ENCODE measurements around the gene TELO2.

TELO2 gene

DNA sequence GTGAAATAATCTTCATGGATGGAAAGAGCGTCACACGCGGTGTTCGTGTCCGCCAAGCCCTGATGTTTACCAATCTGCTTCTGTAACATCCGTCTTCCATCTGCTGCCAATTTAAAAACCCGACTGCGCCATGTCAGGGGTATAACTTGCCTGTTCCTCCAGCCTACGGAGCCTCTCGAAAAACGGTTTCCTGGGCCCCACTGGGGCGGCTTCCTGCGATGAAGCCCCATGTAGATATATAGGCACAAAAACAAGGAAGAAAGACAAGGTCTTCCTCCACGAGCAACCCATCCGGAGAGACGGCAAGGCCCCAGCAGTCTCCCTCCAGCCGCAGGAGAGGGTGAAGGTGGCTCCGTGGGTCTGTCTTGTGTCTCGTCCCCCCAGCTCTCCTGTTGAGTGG is 4.5 kb upstream of the TELO2 start, which contains the start of gene PTX4:
TSS of gene PTX4 (minus strand) at position 326 of the 400 bp plus-strand sequence. CDS start at position 291, 35 bp downstream.
- POLR2A ChIA-PET, result no interaction called here
- TF ChIP-seq, protein P1, sequence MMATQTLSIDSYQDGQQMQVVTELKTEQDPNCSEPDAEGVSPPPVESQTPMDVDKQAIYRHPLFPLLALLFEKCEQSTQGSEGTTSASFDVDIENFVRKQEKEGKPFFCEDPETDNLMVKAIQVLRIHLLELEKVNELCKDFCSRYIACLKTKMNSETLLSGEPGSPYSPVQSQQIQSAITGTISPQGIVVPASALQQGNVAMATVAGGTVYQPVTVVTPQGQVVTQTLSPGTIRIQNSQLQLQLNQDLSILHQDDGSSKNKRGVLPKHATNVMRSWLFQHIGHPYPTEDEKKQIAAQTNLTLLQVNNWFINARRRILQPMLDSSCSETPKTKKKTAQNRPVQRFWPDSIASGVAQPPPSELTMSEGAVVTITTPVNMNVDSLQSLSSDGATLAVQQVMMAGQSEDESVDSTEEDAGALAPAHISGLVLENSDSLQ (IDR thresholded peaks at IDR 0.05), result no peak
- TF ChIP-seq L3MBTL2 (conservative IDR thresholded peaks at IDR 0.05) (no peak), FOXM1 (IDR thresholded peaks at IDR 0.05; ENCODE audit: borderline replicate concordance) (no peak), NFRKB (IDR thresholded peaks at IDR 0.05) (no peak), ZNF384 (IDR thresholded peaks at IDR 0.05) (no peak), FOXK2 (IDR thresholded peaks at IDR 0.05) (no peak), SP1 (IDR thresholded peaks at IDR 0.05) (no peak), BHLHE40 (IDR thresholded peaks at IDR 0.05; ENCODE audit: borderline replicate concordance) (no peak), ARNT (IDR thresholded peaks at IDR 0.05) (no peak), CTBP1 (IDR thresholded peaks at IDR 0.05; ENCODE audit: borderline replicate concordance) (no peak), SUZ12 (IDR thresholded peaks at IDR 0.05) (no peak), HDGF (IDR thresholded peaks at IDR 0.05; ENCODE audit: borderline replicate concordance) (no peak), ELF4 (IDR thresholded peaks at IDR 0.05) (no peak), TARDBP (IDR thresholded peaks at IDR 0.05) (no peak), FOXA1 (IDR thresholded peaks at IDR 0.05) (no peak), LEF1 (IDR thresholded peaks at IDR 0.05; ENCODE audit: borderline replicate concordance) (no peak)
- CTCF ChIA-PET, result no interaction called here
- DNase-seq (ENCODE audit: extremely low spot score), result no peak

- no peak for DNase-seq (ENCODE audit: extremely low spot score)
- CTCF ChIA-PET, result no interaction called here
- POLR2A ChIA-PET, result no interaction called here
- TF ChIP-seq L3MBTL2 (conservative IDR thresholded peaks at IDR 0.05), result no peak
- no peak for TF ChIP-seq ZNF384 (IDR thresholded peaks at IDR 0.05)
- TF ChIP-seq FOXK2 (IDR thresholded peaks at IDR 0.05), result no peak
- TF ChIP-seq SUZ12 (IDR thresholded peaks at IDR 0.05), result no peak
- TF ChIP-seq HDGF (IDR thresholded peaks at IDR 0.05; ENCODE audit: borderline replicate concordance), result no peak
- no peak for TF ChIP-seq BHLHE40 (IDR thresholded peaks at IDR 0.05; ENCODE audit: borderline replicate concordance)
- TF ChIP-seq FOXA1 (IDR thresholded peaks at IDR 0.05), result no peak
- TF ChIP-seq CTBP1 (IDR thresholded peaks at IDR 0.05; ENCODE audit: borderline replicate concordance), result no peak
- TF ChIP-seq NFRKB (IDR thresholded peaks at IDR 0.05), result no peak
- TF ChIP-seq FOXM1 (IDR thresholded peaks at IDR 0.05; ENCODE audit: borderline replicate concordance), result no peak
- TF ChIP-seq ELF4 (IDR thresholded peaks at IDR 0.05), result no peak
- TF ChIP-seq LEF1 (IDR thresholded peaks at IDR 0.05; ENCODE audit: borderline replicate concordance), result no peak
- TF ChIP-seq ARNT (IDR thresholded peaks at IDR 0.05), result no peak
- TF ChIP-seq, protein P1 (IDR thresholded peaks at IDR 0.05), result no peak
- no peak for TF ChIP-seq SP1 (IDR thresholded peaks at IDR 0.05)
- TF ChIP-seq TARDBP (IDR thresholded peaks at IDR 0.05), result no peak
These were observed 4.1 kb upstream of the TELO2 start for GRCh38 chr16:1489077-1489476.

DNA sequence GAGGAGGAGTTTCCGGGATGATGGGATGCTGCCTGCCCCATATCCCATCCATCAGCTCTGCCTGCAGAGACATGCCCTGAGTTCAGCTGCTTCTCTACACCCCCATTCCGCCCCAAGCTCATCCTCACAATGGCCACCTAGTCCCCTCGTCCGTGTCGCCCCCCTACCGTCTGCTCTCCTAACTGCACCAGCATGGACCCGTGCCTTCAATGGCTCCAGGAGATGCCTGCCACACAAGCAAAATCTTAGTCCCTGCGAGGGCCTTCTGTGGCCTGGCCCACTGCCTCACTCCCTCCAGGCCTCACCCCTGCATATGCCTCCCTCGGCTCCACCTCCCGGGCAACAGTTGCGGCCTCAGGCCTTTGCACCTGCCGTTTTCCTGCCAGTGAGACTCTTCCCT is 1.8 kb upstream of the TELO2 start:
- DNase-seq (ENCODE audit: extremely low spot score), result no peak
- ChIA-PET CTCF (interaction anchor here (1.2 kb wide), 1 partner anchor 232 kb away, joined by 3 read pairs; no protein-coding TSS in a partner anchor), POLR2A (interaction anchor here (0.9 to 2.3 kb wide), 3 partner anchors 14 to 16 kb away, joined by 3 to 6 read pairs (median 3); no protein-coding TSS in a partner anchor)
- TF ChIP-seq ARNT (IDR thresholded peaks at IDR 0.05) (no peak), SUZ12 (IDR thresholded peaks at IDR 0.05) (no peak), CTBP1 (IDR thresholded peaks at IDR 0.05; ENCODE audit: borderline replicate concordance) (no peak), LEF1 (IDR thresholded peaks at IDR 0.05; ENCODE audit: borderline replicate concordance) (no peak), NFRKB (IDR thresholded peaks at IDR 0.05) (no peak), FOXA1 (IDR thresholded peaks at IDR 0.05) (no peak), L3MBTL2 (conservative IDR thresholded peaks at IDR 0.05) (no peak), SP1 (IDR thresholded peaks at IDR 0.05) (no peak), FOXK2 (IDR thresholded peaks at IDR 0.05) (no peak), ELF4 (IDR thresholded peaks at IDR 0.05) (no peak), FOXM1 (IDR thresholded peaks at IDR 0.05; ENCODE audit: borderline replicate concordance) (no peak), BHLHE40 (IDR thresholded peaks at IDR 0.05; ENCODE audit: borderline replicate concordance) (no peak), TARDBP (IDR thresholded peaks at IDR 0.05) (no peak), HDGF (IDR thresholded peaks at IDR 0.05; ENCODE audit: borderline replicate concordance) (no peak), ZNF384 (IDR thresholded peaks at IDR 0.05) (no peak)
- TF ChIP-seq, protein P1 (IDR thresholded peaks at IDR 0.05), result no peak

- ChIA-PET CTCF (interaction anchor here (1.2 kb wide), 1 partner anchor 231 kb away, joined by 3 read pairs; no protein-coding TSS in a partner anchor), POLR2A (interaction anchor here (0.9 to 2.3 kb wide), 7 partner anchors 10 to 200 kb away, joined by 3 to 8 read pairs (median 4); partner anchors contain the start of gene UQCC4)
- no peak for TF ChIP-seq FOXA1 (IDR thresholded peaks at IDR 0.05)
- no peak for TF ChIP-seq L3MBTL2 (conservative IDR thresholded peaks at IDR 0.05)
- TF ChIP-seq FOXM1 (IDR thresholded peaks at IDR 0.05; ENCODE audit: borderline replicate concordance), result no peak
- TF ChIP-seq SUZ12 (IDR thresholded peaks at IDR 0.05), result no peak
- no peak for TF ChIP-seq CTBP1 (IDR thresholded peaks at IDR 0.05; ENCODE audit: borderline replicate concordance)
- no peak for TF ChIP-seq LEF1 (IDR thresholded peaks at IDR 0.05; ENCODE audit: borderline replicate concordance)
- no peak for TF ChIP-seq HDGF (IDR thresholded peaks at IDR 0.05; ENCODE audit: borderline replicate concordance)
- no peak for TF ChIP-seq NFRKB (IDR thresholded peaks at IDR 0.05)
- TF ChIP-seq ELF4 (IDR thresholded peaks at IDR 0.05), result no peak
- TF ChIP-seq TARDBP (IDR thresholded peaks at IDR 0.05), result no peak
- TF ChIP-seq, protein P1 (IDR thresholded peaks at IDR 0.05), result no peak
- TF ChIP-seq SP1 (IDR thresholded peaks at IDR 0.05), result no peak
- TF ChIP-seq FOXK2 (IDR thresholded peaks at IDR 0.05), result no peak
- TF ChIP-seq BHLHE40 (IDR thresholded peaks at IDR 0.05; ENCODE audit: borderline replicate concordance), result no peak
- DNase-seq (ENCODE audit: extremely low spot score), result no peak
These were observed 858 bp upstream of the TELO2 start for GRCh38 chr16:1492082-1492922.
